GM23338 (cell line): ENCODE measurements around the gene UQCRC1. TPM values are rescaled to one million over a fixed set of nuclear protein-coding genes. Genes with fewer than 3 reads are reported as not detected.

Experiments
- ATAC-seq: fragments of 200-7000 bp; cut with Tn5 transposase; 3 replicates; pipeline ENCODE4 v1.9.1; 2020
- DNase-seq: peaks from one replicate; pipeline ENCODE4 v3.0.0-alpha.2; 2015; ENCODE audit warnings: low spot score
- H2AFZ ChIP-seq: fragments of 200-600 bp; sonication (generic); 2 replicates; pipeline ENCODE4 v1.8.0; 2016; ENCODE audit warnings: antibody characterized with exemption, mild to moderate bottlenecking, moderate library complexity
- H3F3A ChIP-seq: fragments of 200-600 bp; sonication (generic); replicated peaks from 2 replicates; pipeline ENCODE4 v1.8.0; 2017; ENCODE audit warnings: antibody characterized with exemption, mixed run types, low read depth
- H3K27ac ChIP-seq: fragments of 200-600 bp; sonication (generic); 2 replicates; pipeline ENCODE4 v1.6.1; 2016; ENCODE audit warnings: low read depth
- H3K27me3 ChIP-seq: fragments of 200-600 bp; sonication (generic); 2 replicates; pipeline ENCODE4 v1.8.0; 2016; ENCODE audit warnings: mild to moderate bottlenecking, mixed run types, moderate library complexity; ENCODE audit not compliant: insufficient read depth
- H3K36me3 ChIP-seq: fragments of 200-600 bp; sonication (generic); 2 replicates; pipeline ENCODE4 v1.8.0; 2016; ENCODE audit warnings: mild to moderate bottlenecking; ENCODE audit not compliant: insufficient read depth
- H3K4me1 ChIP-seq: fragments of 200-600 bp; sonication (generic); 2 replicates; pipeline ENCODE4 v1.8.0; 2016; ENCODE audit warnings: mild to moderate bottlenecking, moderate library complexity; ENCODE audit not compliant: insufficient read depth
- H3K4me2 ChIP-seq: fragments of 200-600 bp; sonication (generic); 2 replicates; pipeline ENCODE4 v1.7.1; 2017; ENCODE audit warnings: mixed run types
- H3K4me3 ChIP-seq: fragments of 200-600 bp; sonication (generic); 2 replicates; pipeline ENCODE4 v1.6.1; 2016; ENCODE audit warnings: mixed run types
- H3K79me2 ChIP-seq: fragments of 200-600 bp; sonication (generic); replicated peaks from 2 replicates; pipeline ENCODE4 v1.8.0; 2017; ENCODE audit warnings: mild to moderate bottlenecking; ENCODE audit not compliant: insufficient read depth
- H3K9me2 ChIP-seq: fragments of 200-600 bp; sonication (generic); 2 replicates; pipeline ENCODE4 v1.8.0; 2017; ENCODE audit not compliant: insufficient read depth
- H4K20me1 ChIP-seq: fragments of 200-600 bp; sonication (generic); replicated peaks from 2 replicates; pipeline ENCODE4 v1.8.0; 2017; ENCODE audit warnings: mild to moderate bottlenecking; ENCODE audit not compliant: insufficient read depth
- H3K27ac Mint-ChIP-seq: 2 replicates; pipeline ENCODE4 v1.8.0; 2020; ENCODE audit warnings: inconsistent platforms, mild to moderate bottlenecking, moderate library complexity, mixed read lengths
- H3K27me3 Mint-ChIP-seq: 3 replicates; pipeline ENCODE4 v1.8.0; 2022; ENCODE audit warnings: low read depth, mild to moderate bottlenecking, moderate library complexity, mixed read lengths, inconsistent platforms; ENCODE audit not compliant: insufficient read depth, poor library complexity
- H3K36me3 Mint-ChIP-seq: 3 replicates; pipeline ENCODE4 v1.8.0; 2021; ENCODE audit warnings: low read depth, mild to moderate bottlenecking, inconsistent platforms, moderate library complexity, mixed read lengths
- H3K4me1 Mint-ChIP-seq: 3 replicates; pipeline ENCODE4 v1.8.0; 2020; ENCODE audit warnings: mild to moderate bottlenecking, inconsistent platforms, mixed read lengths
- H3K4me3 Mint-ChIP-seq: 3 replicates; pipeline ENCODE4 v1.8.0; 2021; ENCODE audit warnings: moderate library complexity, mild to moderate bottlenecking, inconsistent platforms, mixed read lengths
- H3K9me3 Mint-ChIP-seq: 3 replicates; pipeline ENCODE4 v1.8.0; 2020; ENCODE audit warnings: moderate library complexity, mild to moderate bottlenecking, inconsistent platforms, mixed read lengths
- EZH2 ChIP-seq: fragments of 200-600 bp; sonication (generic); IDR thresholded peaks from one replicate; pipeline ENCODE4 v1.8.0; 2017; ENCODE audit warnings: antibody characterized with exemption, mild to moderate bottlenecking, low read depth; ENCODE audit not compliant: unreplicated experiment
- EZH2phosphoT487 ChIP-seq: fragments of 200-600 bp; sonication (generic); IDR thresholded peaks from one replicate; pipeline ENCODE4 v1.8.1; 2018; ENCODE audit warnings: antibody characterized with exemption; ENCODE audit not compliant: unreplicated experiment
- NANOG ChIP-seq: IDR thresholded peaks from 2 replicates; pipeline ENCODE4 v1.6.1; 2016; ENCODE audit warnings: antibody characterized with exemption, borderline replicate concordance
- STAT1 ChIP-seq: IDR thresholded peaks from one replicate; pipeline ENCODE4 v1.6.1; 2016; ENCODE audit warnings: antibody characterized with exemption; ENCODE audit not compliant: unreplicated experiment
- ZNF114 ChIP-seq: fragments of 250-450 bp; sonication (Bioruptor Pico); IDR thresholded peaks from 2 replicates; pipeline ENCODE4 v1.5.0; 2020; ENCODE audit warnings: mild to moderate bottlenecking, moderate library complexity
- polyA plus RNA-seq: library from polyadenylated mRNA; unstranded; fragments of >200 nt; fragmentation: Nextera tagmentation; extraction: Ambion mirVana; gene quantifications from 2 replicates; pipeline ENCODE4 v1.2.1, GENCODE V29; 2016
- total RNA-seq: library from RNA; depleted of rRNA; stranded (reverse); fragments of >200 nt; shearing (Covaris generic); gene quantifications from 2 replicates; pipeline ENCODE4 v1.2.3, GENCODE V29; 2014
- TF ChIP-seq, protein P1 (sequence below): IDR thresholded peaks from 2 replicates; pipeline ENCODE4 v1.6.1; 2016; ENCODE audit warnings: antibody characterized with exemption
- TF ChIP-seq, protein P2 (sequence below): IDR thresholded peaks from one replicate; pipeline ENCODE4 v1.6.1; 2018; ENCODE audit warnings: antibody characterized with exemption; ENCODE audit not compliant: unreplicated experiment

UQCRC1 gene
- total and polyA plus RNA-seq, 2 experiments from 2014 or later: 232 to 439 TPM

- TF ChIP-seq, protein P1, sequence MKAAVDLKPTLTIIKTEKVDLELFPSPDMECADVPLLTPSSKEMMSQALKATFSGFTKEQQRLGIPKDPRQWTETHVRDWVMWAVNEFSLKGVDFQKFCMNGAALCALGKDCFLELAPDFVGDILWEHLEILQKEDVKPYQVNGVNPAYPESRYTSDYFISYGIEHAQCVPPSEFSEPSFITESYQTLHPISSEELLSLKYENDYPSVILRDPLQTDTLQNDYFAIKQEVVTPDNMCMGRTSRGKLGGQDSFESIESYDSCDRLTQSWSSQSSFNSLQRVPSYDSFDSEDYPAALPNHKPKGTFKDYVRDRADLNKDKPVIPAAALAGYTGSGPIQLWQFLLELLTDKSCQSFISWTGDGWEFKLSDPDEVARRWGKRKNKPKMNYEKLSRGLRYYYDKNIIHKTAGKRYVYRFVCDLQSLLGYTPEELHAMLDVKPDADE: no peak
- TF ChIP-seq EZH2phosphoT487 (no peak), ZNF114 (CRISPR knock-in tag) (no peak), NANOG (no peak), STAT1 (no peak), EZH2 (no peak)
- TF ChIP-seq, protein P2, sequence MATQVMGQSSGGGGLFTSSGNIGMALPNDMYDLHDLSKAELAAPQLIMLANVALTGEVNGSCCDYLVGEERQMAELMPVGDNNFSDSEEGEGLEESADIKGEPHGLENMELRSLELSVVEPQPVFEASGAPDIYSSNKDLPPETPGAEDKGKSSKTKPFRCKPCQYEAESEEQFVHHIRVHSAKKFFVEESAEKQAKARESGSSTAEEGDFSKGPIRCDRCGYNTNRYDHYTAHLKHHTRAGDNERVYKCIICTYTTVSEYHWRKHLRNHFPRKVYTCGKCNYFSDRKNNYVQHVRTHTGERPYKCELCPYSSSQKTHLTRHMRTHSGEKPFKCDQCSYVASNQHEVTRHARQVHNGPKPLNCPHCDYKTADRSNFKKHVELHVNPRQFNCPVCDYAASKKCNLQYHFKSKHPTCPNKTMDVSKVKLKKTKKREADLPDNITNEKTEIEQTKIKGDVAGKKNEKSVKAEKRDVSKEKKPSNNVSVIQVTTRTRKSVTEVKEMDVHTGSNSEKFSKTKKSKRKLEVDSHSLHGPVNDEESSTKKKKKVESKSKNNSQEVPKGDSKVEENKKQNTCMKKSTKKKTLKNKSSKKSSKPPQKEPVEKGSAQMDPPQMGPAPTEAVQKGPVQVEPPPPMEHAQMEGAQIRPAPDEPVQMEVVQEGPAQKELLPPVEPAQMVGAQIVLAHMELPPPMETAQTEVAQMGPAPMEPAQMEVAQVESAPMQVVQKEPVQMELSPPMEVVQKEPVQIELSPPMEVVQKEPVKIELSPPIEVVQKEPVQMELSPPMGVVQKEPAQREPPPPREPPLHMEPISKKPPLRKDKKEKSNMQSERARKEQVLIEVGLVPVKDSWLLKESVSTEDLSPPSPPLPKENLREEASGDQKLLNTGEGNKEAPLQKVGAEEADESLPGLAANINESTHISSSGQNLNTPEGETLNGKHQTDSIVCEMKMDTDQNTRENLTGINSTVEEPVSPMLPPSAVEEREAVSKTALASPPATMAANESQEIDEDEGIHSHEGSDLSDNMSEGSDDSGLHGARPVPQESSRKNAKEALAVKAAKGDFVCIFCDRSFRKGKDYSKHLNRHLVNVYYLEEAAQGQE: no peak
These were observed 42.3 kb upstream of the UQCRC1 start (continued) for GRCh38 chr3:48651771-48652170.

DNA sequence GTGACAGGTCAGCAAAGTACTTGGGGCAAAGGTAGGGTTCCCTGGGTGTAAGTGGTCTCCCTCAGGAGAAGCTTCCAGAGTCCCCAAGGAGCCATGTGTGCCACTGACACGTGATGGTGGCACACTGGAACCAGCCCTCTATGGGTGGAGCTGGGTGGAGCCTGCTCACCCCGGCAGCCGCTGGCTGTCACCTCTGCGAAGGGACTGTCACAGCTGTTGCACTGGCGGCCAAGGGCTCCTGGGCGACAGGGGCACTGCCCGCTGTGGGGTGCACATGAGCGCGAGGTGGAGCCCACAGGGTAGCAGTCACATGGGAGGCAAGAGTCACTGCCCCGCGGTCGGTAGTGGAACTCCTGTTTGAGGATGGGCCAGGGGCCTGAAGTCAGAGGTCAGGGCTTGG, 41.3 kb upstream of the UQCRC1 start:
- Histone ChIP-seq H3K4me3 (no peak overlapping the region), H2AFZ (no peak overlapping the region), H3K27ac (no peak overlapping the region), H3K36me3 (no peaks in the 10 kb centered on the region; the same call in 1 of the 2 replicates), H3F3A (peaks cover 4% of the 10 kb centered on the region; the same call in 1 of the 2 replicates), H3K9me2 (no peaks in the 10 kb centered on the region), H3K4me1 (peaks cover 3% of the 10 kb centered on the region; the same call in 1 of the 2 replicates), H3K79me2 (no peaks in the 10 kb centered on the region), H3K27me3 (no peaks in the 10 kb centered on the region), H4K20me1 (0 out of 2 replicates have a peak, but pooled peaks cover 3% of the 10 kb centered on the region), H3K4me2 (no peak overlapping the region)
- no peak for DNase-seq
- Mint-ChIP-seq H3K27ac (no peak overlapping the region), H3K4me3 (no peak overlapping the region), H3K27me3 (peaks cover 11% of the 10 kb centered on the region), H3K36me3 (peaks cover 31% of the 10 kb centered on the region), H3K4me1 (peaks cover 5% of the 10 kb centered on the region; the same call in 1 of the 3 replicates), H3K9me3 (no peaks in the 10 kb centered on the region)
- TF ChIP-seq, protein P2: no peak
- no peak for ATAC-seq
